Right lobe of liver (tissue), 6 donors: ENCODE data around the gene MAP1LC3C. TPM values are rescaled to one million over a fixed set of nuclear protein-coding genes. Genes with fewer than 3 reads are reported as not detected.

Source experiments
- ATAC-seq, 4 donors: fragments of 200-7000 bp; cut with Tn5 transposase; one replicate each; pipeline ENCODE4 v1.9.1; 2020; ENCODE audit warnings: mild to moderate bottlenecking in 4 of 4, moderate library complexity in 4 of 4
- DNase-seq, 3 donors: peaks; one replicate each; pipeline ENCODE4 v3.0.0-alpha.2; 2020
- H3K27ac ChIP-seq, 3 donors: fragments of 200-600 bp; one replicate each; pipeline ENCODE4 v1.8.0; 2022
- H3K27me3 ChIP-seq, 2 donors: fragments of 200-600 bp; one replicate each; pipeline ENCODE4 v1.8.0; 2022
- H3K36me3 ChIP-seq, 4 donors: fragments of 200-600 bp; sonication (generic) in 1 of 4; one replicate each; pipeline versions ENCODE4 v1.5.1 to v1.8.0; 2017 to 2022; ENCODE audit warnings: control low read depth in 1 of 4
- H3K4me1 ChIP-seq, 4 donors: fragments of 200-600 bp; sonication (generic) in 1 of 4; one replicate each; pipeline versions ENCODE4 v1.5.1 to v1.8.0; 2017 to 2022; ENCODE audit warnings: control low read depth in 1 of 4
- H3K4me3 ChIP-seq, 3 donors: fragments of 200-600 bp; one replicate each; pipeline ENCODE4 v1.8.0; 2022
- H3K9me3 ChIP-seq, 4 donors: fragments of 200-600 bp; sonication (generic) in 1 of 4; one replicate each; pipeline versions ENCODE4 v1.5.1 to v1.8.0; 2017 to 2022; ENCODE audit warnings: control low read depth in 1 of 4
- POLR2A ChIP-seq: fragments of 450-650 bp; IDR thresholded peaks from one replicate; pipeline ENCODE4 v1.6.1; 2017; ENCODE audit warnings: antibody characterized with exemption, mild to moderate bottlenecking
- WGBS: methylation state at CpG from one replicate; pipeline ENCODE4 v1.1.6; 2018; ENCODE audit warnings: low coverage, low lambda C conversion rate; ENCODE audit not compliant: insufficient coverage; ENCODE audit errors: missing lambda C conversion rate; 5-methylcytosine and 5-hydroxymethylcytosine counted together
- intact Hi-C, 2 donors: fragments of 100-400 bp; cut with DNase I; formaldehyde crosslinking; loops; one replicate each; pipeline versions ENCODE4 v1.11.2 to v1.14.1; 2022
- long read RNA-seq: library from polyadenylated mRNA; unstranded; transcript quantifications from one replicate; pipeline ENCODE4 v2.0.0, GENCODE V29; 2019
- total RNA-seq, 6 experiments: library from RNA; depleted of rRNA in 2 of 6; stranded (reverse); fragments of >200 nt in 2 of 6; fragmentation: NEBNext Ultra II Directional in 3 of 6; extraction: Animal tissue kit (Norgen Biotek cat#: 25700) in 3 of 6; gene quantifications; one replicate each; pipeline versions ENCODE4 v1.1.0 to v1.2.4, GENCODE V29; 2016 to 2023
- TF ChIP-seq, protein P1 (sequence below), 4 donors: fragments of 200-600 bp in 3 of 4; fragments of 450-650 bp in 1 of 4; IDR thresholded peaks; one replicate each; pipeline versions ENCODE4 v1.5.1 to v1.8.0; 2016 to 2022; ENCODE audit warnings: antibody characterized with exemption in 4 of 4, mild to moderate bottlenecking in 2 of 4
- donor health status: DM: no; HTN: yes; CAD: no.
- donor health status: DM: no; HTN: no; CAD: no.
- donor health status: DM: no; HTN: no; CAD: no.
- donor health status: DM: no; HTN: yes; CAD: no.
- donor health status: DM: no; HTN: yes; CAD: no.

The MAP1LC3C gene
- under 1 TPM in 2 of 6 experiments, not detected in 4; 0.24 to 0.31 TPM for total RNA-seq
- long read RNA-seq: 0 reads

GRCh38 chr1:241999026-241999425, at the start of gene MAP1LC3C:
Gene MAP1LC3C, minus strand, starts transcription at chr1:241999098. Its CDS starts 90 bp downstream, at chr1:241999008.
- TF ChIP-seq, protein P1, sequence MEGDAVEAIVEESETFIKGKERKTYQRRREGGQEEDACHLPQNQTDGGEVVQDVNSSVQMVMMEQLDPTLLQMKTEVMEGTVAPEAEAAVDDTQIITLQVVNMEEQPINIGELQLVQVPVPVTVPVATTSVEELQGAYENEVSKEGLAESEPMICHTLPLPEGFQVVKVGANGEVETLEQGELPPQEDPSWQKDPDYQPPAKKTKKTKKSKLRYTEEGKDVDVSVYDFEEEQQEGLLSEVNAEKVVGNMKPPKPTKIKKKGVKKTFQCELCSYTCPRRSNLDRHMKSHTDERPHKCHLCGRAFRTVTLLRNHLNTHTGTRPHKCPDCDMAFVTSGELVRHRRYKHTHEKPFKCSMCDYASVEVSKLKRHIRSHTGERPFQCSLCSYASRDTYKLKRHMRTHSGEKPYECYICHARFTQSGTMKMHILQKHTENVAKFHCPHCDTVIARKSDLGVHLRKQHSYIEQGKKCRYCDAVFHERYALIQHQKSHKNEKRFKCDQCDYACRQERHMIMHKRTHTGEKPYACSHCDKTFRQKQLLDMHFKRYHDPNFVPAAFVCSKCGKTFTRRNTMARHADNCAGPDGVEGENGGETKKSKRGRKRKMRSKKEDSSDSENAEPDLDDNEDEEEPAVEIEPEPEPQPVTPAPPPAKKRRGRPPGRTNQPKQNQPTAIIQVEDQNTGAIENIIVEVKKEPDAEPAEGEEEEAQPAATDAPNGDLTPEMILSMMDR (IDR thresholded peaks at IDR 0.05): no peak
- no peak for TF ChIP-seq POLR2A
- 60% methylated on average over 4 of the region's 4 CpGs for WGBS
- Histone ChIP-seq H3K36me3 (no peaks in the 10 kb centered on the region), H3K27me3 (no peaks in the 10 kb centered on the region), H3K4me3 (peak within 1 kb of the TSS in 1 of 3 donors; percentile 40), H3K27ac (no peak within 1 kb of the TSS), H3K9me3 (no peaks in the 10 kb centered on the region), H3K4me1 (peaks cover 0 to 3% (median 0%) of the 10 kb centered on the region in 4 donors)
- DNase-seq (no peak), ATAC-seq (no peak)
- intact Hi-C loops: no loop called here

GRCh38 chr1:242043165-242043564, 44.3 kb upstream of the MAP1LC3C start:
- Histone ChIP-seq H3K4me3 (no peak overlapping the region), H3K27ac (no peak overlapping the region), H3K27me3 (no peaks in the 10 kb centered on the region), H3K9me3 (no peaks in the 10 kb centered on the region), H3K4me1 (no peaks in the 10 kb centered on the region), H3K36me3 (no peaks in the 10 kb centered on the region)
- DNase-seq (no peak), ATAC-seq (no peak)
- WGBS: 19% methylated on average over 3 of the region's 3 CpGs
- intact Hi-C loops: no loop called here
- no peak for TF ChIP-seq POLR2A
- TF ChIP-seq, protein P1 (IDR thresholded peaks at IDR 0.05): no peak

- DNase-seq (no peak), ATAC-seq (no peak)
- H3K4me3 ChIP-seq: no peak overlapping the region
- intact Hi-C loops: no loop called here
- H3K9me3 ChIP-seq: no peaks in the 10 kb centered on the region
- no peak overlapping the region for H3K27ac ChIP-seq
- WGBS: 65% methylated on average over 4 of the region's 5 CpGs
- H3K27me3 ChIP-seq: no peaks in the 10 kb centered on the region
- TF ChIP-seq POLR2A: no peak
- H3K36me3 ChIP-seq: no peaks in the 10 kb centered on the region
- H3K4me1 ChIP-seq: no peaks in the 10 kb centered on the region
These were observed 35.5 kb upstream of the MAP1LC3C start for GRCh38 chr1:242034392-242034791.

- ATAC-seq (no peak), DNase-seq (no peak)
- no peaks in the 10 kb centered on the region for H3K36me3 ChIP-seq
- H3K27me3 ChIP-seq: no peaks in the 10 kb centered on the region
- H3K27ac ChIP-seq: no peak overlapping the region
- no peaks in the 10 kb centered on the region for H3K4me1 ChIP-seq
- TF ChIP-seq POLR2A: no peak
- TF ChIP-seq, protein P1 (IDR thresholded peaks at IDR 0.05): no peak
- 42% methylated on average over 4 of the region's 4 CpGs for WGBS
- intact Hi-C loops: no loop called here
- no peaks in the 10 kb centered on the region for H3K9me3 ChIP-seq
- no peak overlapping the region for H3K4me3 ChIP-seq
These were observed 34.5 kb upstream of the MAP1LC3C start for GRCh38 chr1:242033447-242033846.

- Histone ChIP-seq H3K4me1 (no peaks in the 10 kb centered on the region), H3K27me3 (no peaks in the 10 kb centered on the region), H3K4me3 (no peak overlapping the region), H3K36me3 (no peaks in the 10 kb centered on the region), H3K9me3 (no peaks in the 10 kb centered on the region), H3K27ac (no peak overlapping the region)
- 86% methylated on average over 1 of the region's 1 CpG for WGBS
- no peak for DNase-seq
- TF ChIP-seq POLR2A: no peak
- TF ChIP-seq, protein P1 (IDR thresholded peaks at IDR 0.05): no peak
- intact Hi-C loops: no loop called here
- ATAC-seq: no peak
These were observed 31.2 kb upstream of the MAP1LC3C start for GRCh38 chr1:242030071-242030470.
